MM.1S (cell line): ENCODE measurements around the gene SMOC2.

Source experiments
- DNase-seq: peaks from one replicate; pipeline ENCODE4 v3.0.0-alpha.2; 2015
- H2AFZ ChIP-seq: fragments of 300-600 bp; sonication (generic); 2 replicates; pipeline ENCODE4 v1.6.0; 2016; ENCODE audit warnings: antibody characterized with exemption, low read length
- H3F3A ChIP-seq: fragments of 300-600 bp; sonication (generic); 2 replicates; pipeline ENCODE4 v1.6.1; 2016; ENCODE audit warnings: mild to moderate bottlenecking, antibody characterized with exemption, low read length, moderate library complexity, mixed read lengths; ENCODE audit not compliant: insufficient read depth
- H3K27ac ChIP-seq: fragments of 300-600 bp; sonication (generic); 2 replicates; pipeline ENCODE4 v1.5.1; 2016; ENCODE audit warnings: mild to moderate bottlenecking, low read length
- H3K27me3 ChIP-seq: fragments of 300-600 bp; sonication (generic); replicated peaks from 2 replicates; pipeline ENCODE4 v1.6.0; 2016; ENCODE audit warnings: low read length; ENCODE audit not compliant: insufficient read depth
- H3K36me3 ChIP-seq: fragments of 300-600 bp; sonication (generic); replicated peaks from 2 replicates; pipeline ENCODE4 v1.6.1; 2016; ENCODE audit warnings: mild to moderate bottlenecking, low read length, mixed read lengths; ENCODE audit not compliant: insufficient read depth
- H3K4me1 ChIP-seq: fragments of 300-600 bp; sonication (generic); 2 replicates; pipeline ENCODE4 v1.6.1; 2016; ENCODE audit warnings: low read length, mixed read lengths
- H3K4me2 ChIP-seq: fragments of 300-600 bp; sonication (generic); 2 replicates; pipeline ENCODE4 v1.6.0; 2016; ENCODE audit warnings: low read depth, low read length
- H3K4me3 ChIP-seq: fragments of 300-600 bp; sonication (generic); 2 replicates; pipeline ENCODE4 v1.5.1; 2016; ENCODE audit warnings: low read length, mixed read lengths
- H3K79me2 ChIP-seq: fragments of 300-600 bp; sonication (generic); 2 replicates; pipeline ENCODE4 v1.6.1; 2016; ENCODE audit warnings: mixed run types, low read length, mixed read lengths
- H3K9ac ChIP-seq: fragments of 300-600 bp; sonication (generic); 2 replicates; pipeline ENCODE4 v1.6.1; 2016; ENCODE audit warnings: low read length, mixed read lengths
- H3K9me2 ChIP-seq: fragments of 300-600 bp; sonication (generic); replicated peaks from 2 replicates; pipeline ENCODE4 v1.6.1; 2016; ENCODE audit warnings: mild to moderate bottlenecking, low read length, mixed read lengths; ENCODE audit not compliant: insufficient read depth
- H3K9me3 ChIP-seq: fragments of 300-600 bp; sonication (generic); replicated peaks from 2 replicates; pipeline ENCODE4 v1.6.1; 2016; ENCODE audit warnings: mild to moderate bottlenecking, low read length, mixed read lengths; ENCODE audit not compliant: insufficient read depth
- H4K20me1 ChIP-seq: fragments of 300-600 bp; sonication (generic); 2 replicates; pipeline ENCODE4 v1.6.1; 2016; ENCODE audit warnings: mild to moderate bottlenecking, low read length, moderate library complexity, mixed read lengths; ENCODE audit not compliant: insufficient read depth
- CTCF ChIP-seq: fragments of 300-600 bp; sonication (generic); IDR thresholded peaks from 2 replicates; pipeline ENCODE4 v1.5.1; 2016; ENCODE audit warnings: antibody characterized with exemption, low read length, mixed read lengths
- EZH2 ChIP-seq: fragments of 300-600 bp; sonication (generic); optimal IDR thresholded peaks from 2 replicates; pipeline ENCODE3; 2017; ENCODE audit warnings: low read depth, mild to moderate bottlenecking, antibody characterized with exemption, low read length, mixed read lengths
- EZH2phosphoT487 ChIP-seq: fragments of 300-600 bp; sonication (generic); IDR thresholded peaks from 2 replicates; pipeline ENCODE4 v1.6.1; 2018; ENCODE audit warnings: antibody characterized with exemption, low read length

Gene SMOC2

DNA sequence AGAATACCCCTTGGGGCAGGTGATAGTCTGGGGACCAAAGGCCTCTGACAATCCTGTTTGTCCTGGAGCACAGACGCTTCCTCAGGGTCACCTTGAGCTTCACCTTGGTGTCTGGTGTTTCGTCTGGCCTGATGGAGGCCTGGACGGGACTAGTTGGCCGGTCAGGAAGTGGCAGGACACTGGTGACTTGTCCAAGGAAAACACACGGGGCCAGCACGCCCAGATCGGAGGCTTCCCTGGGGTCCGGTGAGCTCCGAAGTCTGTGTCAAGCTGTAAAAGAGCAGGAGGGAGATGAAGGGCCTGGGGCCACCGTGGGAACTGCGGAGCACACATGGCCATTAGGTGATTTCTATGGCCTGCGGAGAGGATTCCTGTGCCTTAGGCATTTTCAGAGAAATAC is 67.9 kb downstream of the SMOC2 start:
- H3F3A ChIP-seq = no peaks in the 10 kb centered on the region
- H3K9me3 ChIP-seq = no peaks in the 10 kb centered on the region
- no peaks in the 10 kb centered on the region for H3K9me2 ChIP-seq
- no peak overlapping the region for H2AFZ ChIP-seq
- TF ChIP-seq EZH2 = no peak
- TF ChIP-seq CTCF = no peak
- no peak for TF ChIP-seq EZH2phosphoT487
- no peak for DNase-seq
- H3K36me3 ChIP-seq = no peaks in the 10 kb centered on the region
- H4K20me1 ChIP-seq = no peaks in the 10 kb centered on the region
- H3K4me2 ChIP-seq = no peak overlapping the region
- no peaks in the 10 kb centered on the region for H3K79me2 ChIP-seq
- no peaks in the 10 kb centered on the region for H3K4me1 ChIP-seq
- H3K4me3 ChIP-seq = no peak overlapping the region
- H3K27ac ChIP-seq = no peak overlapping the region
- H3K9ac ChIP-seq = no peak overlapping the region
- H3K27me3 ChIP-seq = no peaks in the 10 kb centered on the region

GRCh38 chr6:168513766-168514165 is 72.8 kb downstream of the SMOC2 start:
- Histone ChIP-seq H3K27me3 (no peaks in the 10 kb centered on the region), H3K4me3 (no peak overlapping the region), H3K4me2 (no peak overlapping the region), H2AFZ (no peak overlapping the region), H3K9me3 (no peaks in the 10 kb centered on the region), H3K36me3 (no peaks in the 10 kb centered on the region), H3K27ac (no peak overlapping the region), H4K20me1 (no peaks in the 10 kb centered on the region), H3K9ac (no peak overlapping the region), H3K9me2 (no peaks in the 10 kb centered on the region), H3K79me2 (no peaks in the 10 kb centered on the region), H3K4me1 (no peaks in the 10 kb centered on the region), H3F3A (no peaks in the 10 kb centered on the region)
- DNase-seq = no peak
- TF ChIP-seq EZH2 = no peak
- TF ChIP-seq CTCF = no peak
- no peak for TF ChIP-seq EZH2phosphoT487

DNA sequence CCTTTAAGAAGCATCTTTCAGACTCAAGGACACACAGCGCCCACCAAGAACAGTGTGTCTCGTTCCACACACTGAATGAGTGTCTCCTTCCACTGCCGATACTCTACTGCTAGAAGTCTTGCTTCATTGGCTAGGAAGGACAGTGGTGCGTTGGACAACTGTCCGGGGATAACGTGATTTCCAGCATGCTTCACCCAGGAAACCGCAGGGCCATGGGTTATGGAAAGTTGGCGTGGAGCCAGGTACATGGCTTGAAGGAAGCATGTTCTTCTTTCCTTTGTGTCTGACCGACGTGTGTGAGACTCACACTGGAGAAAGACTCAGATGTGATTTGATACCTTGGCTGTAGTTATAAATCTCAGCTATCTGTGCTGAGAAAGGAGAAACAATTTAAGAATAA is 73.2 kb downstream of the SMOC2 start:
- H3K9me2 ChIP-seq = no peaks in the 10 kb centered on the region
- H3K9ac ChIP-seq = no peak overlapping the region
- no peaks in the 10 kb centered on the region for H3K79me2 ChIP-seq
- H4K20me1 ChIP-seq = no peaks in the 10 kb centered on the region
- H2AFZ ChIP-seq = no peak overlapping the region
- no peak for DNase-seq
- no peak for TF ChIP-seq EZH2phosphoT487
- no peak for TF ChIP-seq EZH2
- no peak for TF ChIP-seq CTCF
- H3F3A ChIP-seq = no peaks in the 10 kb centered on the region
- H3K4me3 ChIP-seq = no peak overlapping the region
- no peak overlapping the region for H3K4me2 ChIP-seq
- no peak overlapping the region for H3K27ac ChIP-seq
- H3K36me3 ChIP-seq = no peaks in the 10 kb centered on the region
- H3K27me3 ChIP-seq = no peaks in the 10 kb centered on the region
- H3K4me1 ChIP-seq = no peaks in the 10 kb centered on the region
- no peaks in the 10 kb centered on the region for H3K9me3 ChIP-seq
